ENCODE data around the gene RCOR1.

DNA sequence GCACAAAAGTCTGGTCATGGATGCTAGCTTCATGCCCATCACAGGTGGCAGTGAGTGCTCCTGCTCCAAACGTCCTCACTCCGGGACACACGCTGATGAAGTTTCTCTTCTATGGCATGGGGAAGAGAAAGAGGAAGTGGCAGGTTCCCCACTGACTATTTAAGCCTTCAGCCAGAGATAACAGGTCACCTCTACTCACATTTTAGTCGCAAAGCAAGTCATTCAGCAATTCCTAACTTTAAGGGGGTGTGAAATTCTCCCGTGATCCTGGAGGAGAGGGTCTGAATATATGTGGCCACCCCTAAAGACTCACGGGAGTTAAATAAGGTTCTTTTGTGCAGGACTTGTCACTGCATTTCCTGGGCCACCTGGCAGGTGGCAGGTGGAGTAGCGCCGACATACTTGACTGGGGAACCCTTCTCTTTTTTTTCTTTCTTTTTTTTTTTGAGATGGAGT is 18.8 kb upstream of the RCOR1 start:
- TF ChIP-seq, protein P1, sequence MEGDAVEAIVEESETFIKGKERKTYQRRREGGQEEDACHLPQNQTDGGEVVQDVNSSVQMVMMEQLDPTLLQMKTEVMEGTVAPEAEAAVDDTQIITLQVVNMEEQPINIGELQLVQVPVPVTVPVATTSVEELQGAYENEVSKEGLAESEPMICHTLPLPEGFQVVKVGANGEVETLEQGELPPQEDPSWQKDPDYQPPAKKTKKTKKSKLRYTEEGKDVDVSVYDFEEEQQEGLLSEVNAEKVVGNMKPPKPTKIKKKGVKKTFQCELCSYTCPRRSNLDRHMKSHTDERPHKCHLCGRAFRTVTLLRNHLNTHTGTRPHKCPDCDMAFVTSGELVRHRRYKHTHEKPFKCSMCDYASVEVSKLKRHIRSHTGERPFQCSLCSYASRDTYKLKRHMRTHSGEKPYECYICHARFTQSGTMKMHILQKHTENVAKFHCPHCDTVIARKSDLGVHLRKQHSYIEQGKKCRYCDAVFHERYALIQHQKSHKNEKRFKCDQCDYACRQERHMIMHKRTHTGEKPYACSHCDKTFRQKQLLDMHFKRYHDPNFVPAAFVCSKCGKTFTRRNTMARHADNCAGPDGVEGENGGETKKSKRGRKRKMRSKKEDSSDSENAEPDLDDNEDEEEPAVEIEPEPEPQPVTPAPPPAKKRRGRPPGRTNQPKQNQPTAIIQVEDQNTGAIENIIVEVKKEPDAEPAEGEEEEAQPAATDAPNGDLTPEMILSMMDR (IDR thresholded peaks at IDR 0.05): no peak
- TF ChIP-seq MYC (IDR thresholded peaks at IDR 0.05; ENCODE audit: borderline replicate concordance, low read length) (no peak), EP300 (IDR thresholded peaks at IDR 0.05) (no peak), POLR2A (IDR thresholded peaks at IDR 0.05; ENCODE audit: low read length) (no peak), JUN (IDR thresholded peaks at IDR 0.05) (no peak), HOXB13 (CRISPR knock-in tag; IDR thresholded peaks at IDR 0.05; ENCODE audit: low read depth) (no peak), BHLHE40 (IDR thresholded peaks at IDR 0.05; ENCODE audit: low read depth, low read length) (no peak), RARB (CRISPR knock-in tag; IDR thresholded peaks at IDR 0.05) (no peak)
- TF ChIP-seq, protein P2, sequence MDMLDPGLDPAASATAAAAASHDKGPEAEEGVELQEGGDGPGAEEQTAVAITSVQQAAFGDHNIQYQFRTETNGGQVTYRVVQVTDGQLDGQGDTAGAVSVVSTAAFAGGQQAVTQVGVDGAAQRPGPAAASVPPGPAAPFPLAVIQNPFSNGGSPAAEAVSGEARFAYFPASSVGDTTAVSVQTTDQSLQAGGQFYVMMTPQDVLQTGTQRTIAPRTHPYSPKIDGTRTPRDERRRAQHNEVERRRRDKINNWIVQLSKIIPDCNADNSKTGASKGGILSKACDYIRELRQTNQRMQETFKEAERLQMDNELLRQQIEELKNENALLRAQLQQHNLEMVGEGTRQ (IDR thresholded peaks at IDR 0.05): no peak
- TF ChIP-seq, protein P3, sequence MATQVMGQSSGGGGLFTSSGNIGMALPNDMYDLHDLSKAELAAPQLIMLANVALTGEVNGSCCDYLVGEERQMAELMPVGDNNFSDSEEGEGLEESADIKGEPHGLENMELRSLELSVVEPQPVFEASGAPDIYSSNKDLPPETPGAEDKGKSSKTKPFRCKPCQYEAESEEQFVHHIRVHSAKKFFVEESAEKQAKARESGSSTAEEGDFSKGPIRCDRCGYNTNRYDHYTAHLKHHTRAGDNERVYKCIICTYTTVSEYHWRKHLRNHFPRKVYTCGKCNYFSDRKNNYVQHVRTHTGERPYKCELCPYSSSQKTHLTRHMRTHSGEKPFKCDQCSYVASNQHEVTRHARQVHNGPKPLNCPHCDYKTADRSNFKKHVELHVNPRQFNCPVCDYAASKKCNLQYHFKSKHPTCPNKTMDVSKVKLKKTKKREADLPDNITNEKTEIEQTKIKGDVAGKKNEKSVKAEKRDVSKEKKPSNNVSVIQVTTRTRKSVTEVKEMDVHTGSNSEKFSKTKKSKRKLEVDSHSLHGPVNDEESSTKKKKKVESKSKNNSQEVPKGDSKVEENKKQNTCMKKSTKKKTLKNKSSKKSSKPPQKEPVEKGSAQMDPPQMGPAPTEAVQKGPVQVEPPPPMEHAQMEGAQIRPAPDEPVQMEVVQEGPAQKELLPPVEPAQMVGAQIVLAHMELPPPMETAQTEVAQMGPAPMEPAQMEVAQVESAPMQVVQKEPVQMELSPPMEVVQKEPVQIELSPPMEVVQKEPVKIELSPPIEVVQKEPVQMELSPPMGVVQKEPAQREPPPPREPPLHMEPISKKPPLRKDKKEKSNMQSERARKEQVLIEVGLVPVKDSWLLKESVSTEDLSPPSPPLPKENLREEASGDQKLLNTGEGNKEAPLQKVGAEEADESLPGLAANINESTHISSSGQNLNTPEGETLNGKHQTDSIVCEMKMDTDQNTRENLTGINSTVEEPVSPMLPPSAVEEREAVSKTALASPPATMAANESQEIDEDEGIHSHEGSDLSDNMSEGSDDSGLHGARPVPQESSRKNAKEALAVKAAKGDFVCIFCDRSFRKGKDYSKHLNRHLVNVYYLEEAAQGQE (IDR thresholded peaks at IDR 0.05): no peak

Data from A549 (cell line).